HCT116 (cell line): Measurements from ENCODE around the gene TVP23A. TPM values are rescaled to one million over a fixed set of nuclear protein-coding genes. Genes with fewer than 3 reads are reported as not detected.
A peak's percentile ranks its signal among the peaks of the same experiment; 100 is the strongest.

Source experiments
- ATAC-seq: fragments of 200-7000 bp; cut with Tn5 transposase; 2 replicates; pipeline ENCODE4 v1.9.1; 2020; ENCODE audit warnings: mild to moderate bottlenecking, moderate library complexity
- BruUV-seq: library from RNA; stranded (reverse); fragments of 400-500 nt; replicated peaks from 2 replicates; lab custom pipeline; 2021; lab: Mats Ljungman, UMichigan
- CTCF ChIA-PET: fragments of 300-600 bp; sonication (Branson Sonifier 250); formaldehyde crosslinking; loops from one replicate; lab custom pipeline; 2021; ENCODE audit warnings: antibody characterized with exemption; lab: Charles Lee
- POLR2A ChIA-PET: fragments of 300-600, 350-600 bp; sonication (Branson Sonifier 250); formaldehyde crosslinking; loops from one replicate; lab custom pipeline; 2021; ENCODE audit warnings: antibody characterized with exemption; lab: Charles Lee
- RAD21 ChIA-PET, 2 experiments: fragments of 300-600 bp; sonication (Branson Sonifier 250); formaldehyde crosslinking; loops; one replicate each; lab custom pipeline; 2023; ENCODE audit warnings: low total read pairs in 2 of 2; ENCODE audit not compliant: uncharacterized antibody in 2 of 2, unreplicated experiment in 2 of 2, low non-redundant PET in 1 of 2; lab: Charles Lee
- DNase-seq: peaks from one replicate; pipeline ENCODE4 v3.0.0-alpha.2; 2010; ENCODE audit warnings: low read depth, low spot score
- H2AFZ ChIP-seq: fragments of 200-600 bp; shearing (Covaris generic), sonication (generic); 2 replicates; pipeline ENCODE4 v1.6.1; 2017; ENCODE audit warnings: low read depth, mixed run types, mixed read lengths, antibody characterized with exemption, low read length; ENCODE audit not compliant: poor library complexity, severe bottlenecking
- H3K27ac ChIP-seq: 2 replicates; pipeline ENCODE4 v1.5.1; 2012; ENCODE audit warnings: low read depth, low read length
- H3K27me3 ChIP-seq: fragments of 200-600 bp; sonication (generic); 2 replicates; pipeline ENCODE4 v1.6.1; 2016; ENCODE audit warnings: mixed run types, low read length, mixed read lengths; ENCODE audit not compliant: insufficient read depth
- H3K36me3 ChIP-seq, 2 experiments: fragments of 200-500 bp in 1 of 2; fragments of 200-600 bp in 1 of 2; sonication (Bioruptor generic) in 1 of 2; sonication (generic) in 1 of 2; 2 replicates each; pipeline versions ENCODE4 v1.5.1 to v1.6.1; 2014 to 2016; ENCODE audit warnings: low read length in 2 of 2, inconsistent platforms in 1 of 2, mixed read lengths in 1 of 2, mixed run types in 1 of 2; ENCODE audit not compliant: insufficient read depth in 2 of 2, control insufficient read depth in 1 of 2
- H3K4me1 ChIP-seq, 2 experiments: fragments of 200-600 bp in 1 of 2; sonication (generic) in 1 of 2; 2 replicates each; pipeline versions ENCODE4 v1.5.1 to v1.6.1; 2012 to 2017; ENCODE audit warnings: low read length in 2 of 2, inconsistent platforms in 1 of 2, mild to moderate bottlenecking in 1 of 2, mixed read lengths in 1 of 2, mixed run types in 1 of 2, moderate library complexity in 1 of 2; ENCODE audit not compliant: insufficient read depth in 2 of 2, control insufficient read depth in 1 of 2
- H3K4me2 ChIP-seq: fragments of 200-600 bp; sonication (generic); 2 replicates; pipeline ENCODE4 v1.6.1; 2017; ENCODE audit warnings: mixed run types, low read length, mixed read lengths
- H3K4me3 ChIP-seq, 2 experiments: fragments of 200-600 bp in 1 of 2; sonication (generic) in 1 of 2; replicated peaks in 1 of 2; 2 replicates each; pipeline ENCODE4 v1.5.1; 2011 to 2016; ENCODE audit warnings: low read length in 2 of 2, control low read depth in 1 of 2, low read depth in 1 of 2, mild to moderate bottlenecking in 1 of 2, mixed read lengths in 1 of 2, mixed run types in 1 of 2
- H3K79me2 ChIP-seq: fragments of 200-600 bp; sonication (generic); 2 replicates; pipeline ENCODE4 v1.6.1; 2017; ENCODE audit warnings: mild to moderate bottlenecking, mixed run types, low read length, moderate library complexity, mixed read lengths; ENCODE audit not compliant: insufficient read depth
- H3K9ac ChIP-seq: fragments of 200-600 bp; sonication (generic); 2 replicates; pipeline ENCODE4 v1.6.1; 2016; ENCODE audit warnings: low read length, mixed read lengths
- H3K9me2 ChIP-seq: fragments of 200-600 bp; sonication (generic), shearing (Covaris generic); 2 replicates; pipeline ENCODE4 v1.6.1; 2017; ENCODE audit warnings: mixed run types, mild to moderate bottlenecking, moderate library complexity; ENCODE audit not compliant: insufficient read depth
- H3K9me3 ChIP-seq, 2 experiments: fragments of 200-500 bp in 1 of 2; fragments of 200-600 bp in 1 of 2; sonication (Bioruptor generic) in 1 of 2; sonication (generic) in 1 of 2; 2 replicates each; pipeline ENCODE4 v1.6.1; 2014 to 2017; ENCODE audit warnings: low read length in 2 of 2, mixed read lengths in 2 of 2, inconsistent platforms in 1 of 2, low read depth in 1 of 2, mild to moderate bottlenecking in 1 of 2, mixed run types in 1 of 2, moderate library complexity in 1 of 2; ENCODE audit not compliant: control insufficient read depth in 1 of 2, insufficient read depth in 1 of 2
- H4K20me1 ChIP-seq: fragments of 200-600 bp; sonication (generic), shearing (Covaris generic); 2 replicates; pipeline ENCODE4 v1.6.1; 2017; ENCODE audit warnings: mixed run types, mild to moderate bottlenecking, moderate library complexity; ENCODE audit not compliant: insufficient read depth
- ATF3 ChIP-seq: IDR thresholded peaks from 2 replicates; pipeline ENCODE4 v1.6.1; 2012
- CBX3 ChIP-seq: IDR thresholded peaks from 2 replicates; pipeline ENCODE4 v1.6.1; 2012; ENCODE audit warnings: low read depth
- CEBPB ChIP-seq: IDR thresholded peaks from 2 replicates; pipeline ENCODE4 v1.6.1; 2012; ENCODE audit warnings: low read depth
- CTCF ChIP-seq, 3 experiments: fragments of 200-600 bp in 1 of 3; sonication (generic) in 1 of 3; IDR thresholded peaks in 2 of 3; conservative IDR thresholded peaks in 1 of 3; 2 replicates each; pipeline ENCODE4 v1.5.1; 2012 to 2017; ENCODE audit warnings: low read depth in 2 of 3, low read length in 2 of 3, antibody characterized with exemption in 1 of 3, borderline replicate concordance in 1 of 3, control low read depth in 1 of 3, mild to moderate bottlenecking in 1 of 3, mixed read lengths in 1 of 3, mixed run types in 1 of 3, moderate library complexity in 1 of 3; ENCODE audit not compliant: insufficient read depth in 1 of 3
- EGR1 ChIP-seq: IDR thresholded peaks from 2 replicates; pipeline ENCODE4 v1.6.1; 2012; ENCODE audit warnings: low read depth
- ELF1 ChIP-seq: IDR thresholded peaks from 2 replicates; pipeline ENCODE4 v1.6.1; 2012; ENCODE audit warnings: low read depth, borderline replicate concordance
- EZH2 ChIP-seq: fragments of 200-600 bp; sonication (generic); IDR thresholded peaks from 2 replicates; pipeline ENCODE4 v1.6.1; 2017; ENCODE audit warnings: antibody characterized with exemption, mixed run types
- EZH2phosphoT487 ChIP-seq: fragments of 200-600 bp; IDR thresholded peaks from 2 replicates; pipeline ENCODE4 v1.6.1; 2018; ENCODE audit warnings: antibody characterized with exemption, borderline replicate concordance
- FOSL1 ChIP-seq: IDR thresholded peaks from 2 replicates; pipeline ENCODE4 v1.6.1; 2012; ENCODE audit warnings: low read depth
- JUND ChIP-seq: IDR thresholded peaks from 2 replicates; pipeline ENCODE4 v1.6.1; 2012
- MAX ChIP-seq: IDR thresholded peaks from 2 replicates; pipeline ENCODE4 v1.6.1; 2012
- POLR2A ChIP-seq: IDR thresholded peaks from 2 replicates; pipeline ENCODE4 v1.7.0; 2011; ENCODE audit warnings: borderline replicate concordance; ENCODE audit not compliant: insufficient read depth, insufficient read length; ENCODE audit errors: extremely low read depth
- POLR2AphosphoS5 ChIP-seq: IDR thresholded peaks from 2 replicates; pipeline ENCODE4 v1.6.1; 2011; ENCODE audit warnings: mild to moderate bottlenecking, low read depth, low read length, moderate library complexity
- RAD21 ChIP-seq: IDR thresholded peaks from 2 replicates; pipeline ENCODE4 v1.6.1; 2012; ENCODE audit warnings: low read depth, mild to moderate bottlenecking
- SIN3A ChIP-seq: IDR thresholded peaks from 2 replicates; pipeline ENCODE4 v1.6.1; 2012; ENCODE audit warnings: low read depth
- SRF ChIP-seq: IDR thresholded peaks from 2 replicates; pipeline ENCODE4 v1.6.1; 2012; ENCODE audit warnings: low read depth
- TCF7L2 ChIP-seq: IDR thresholded peaks from 2 replicates; pipeline ENCODE4 v1.7.0; 2011; ENCODE audit warnings: borderline replicate concordance, inconsistent platforms; ENCODE audit not compliant: insufficient read depth, insufficient read length; ENCODE audit errors: extremely low read depth
- ZBTB33 ChIP-seq: IDR thresholded peaks from 2 replicates; pipeline ENCODE4 v1.6.1; 2011; ENCODE audit warnings: mild to moderate bottlenecking, low read length, moderate library complexity; ENCODE audit not compliant: insufficient replicate concordance; ENCODE audit errors: extremely low read depth
- ZNF274 ChIP-seq: fragments of 200-500 bp; sonication (Bioruptor generic); IDR thresholded peaks from 2 replicates; pipeline ENCODE4 v1.6.1; 2014; ENCODE audit warnings: mild to moderate bottlenecking, low read depth, low read length, inconsistent platforms
- intact Hi-C: fragments of 100-400 bp; cut with micrococcal nuclease; formaldehyde crosslinking; loops from 2 replicates; pipeline ENCODE4 v1.10.0; 2022
- total RNA-seq: library from RNA; stranded (reverse); gene quantifications from one replicate; pipeline ENCODE4 v1.2.1, GENCODE V29; 2021; ENCODE audit not compliant: unreplicated experiment

The TVP23A gene
- total RNA-seq, 1 experiment from 2014 or later: not detected

- TF ChIP-seq ZNF274 (no peak), TCF7L2 (peak; percentile 28), EZH2 (no peak), EZH2phosphoT487 (no peak)
These were observed 74.8 kb downstream of the TVP23A start, which contains the start of gene NUBP1 (continued) for GRCh38 chr16:10743610-10744369.

- H3K9ac ChIP-seq: peak overlapping the region; percentile 83
- H4K20me1 ChIP-seq: no peaks in the 10 kb centered on the region
- no TSS peak for BruUV-seq
- peak overlapping the region; percentile 36 for H2AFZ ChIP-seq
- no peaks in the 10 kb centered on the region for H3K79me2 ChIP-seq
- H3K27me3 ChIP-seq: no peaks in the 10 kb centered on the region
- no peak for ATAC-seq
- H3K4me3 ChIP-seq: peak overlapping the region; percentile 56 to 68
- TF ChIP-seq MAX: no peak
- TF ChIP-seq EZH2phosphoT487: no peak
- TF ChIP-seq POLR2A: no peak
- TF ChIP-seq FOSL1: no peak
- TF ChIP-seq ATF3: no peak
- no peak for TF ChIP-seq CTCF (IDR thresholded peaks at IDR 0.05 in 2 of 3, conservative IDR thresholded peaks at IDR 0.05 in 1 of 3; ENCODE audit: borderline replicate concordance in 1 of 3, insufficient read depth in 1 of 3, low read depth in 2 of 3, low read length in 2 of 3)
- TF ChIP-seq EGR1: no peak
- TF ChIP-seq POLR2AphosphoS5: no peak
- TF ChIP-seq SRF: no peak
- TF ChIP-seq CBX3: no peak
- TF ChIP-seq ZBTB33: no peak
- no peak for TF ChIP-seq EZH2
- no peak for TF ChIP-seq RAD21
- no peak for TF ChIP-seq SIN3A
- TF ChIP-seq ELF1: no peak
- TF ChIP-seq JUND: no peak
- TF ChIP-seq TCF7L2: no peak
- TF ChIP-seq ZNF274: no peak
- no peak for TF ChIP-seq CEBPB
- TF ChIP-seq, all 23 proteins: peak for 0
- no peak for DNase-seq
- no peaks in the 10 kb centered on the region for H3K9me2 ChIP-seq
- peaks cover 20 to 43% of the 10 kb centered on the region in 2 experiments for H3K4me1 ChIP-seq
- intact Hi-C loops: loop anchor here (5.0 kb wide), 1 partner anchor 134 kb away; the partner anchor contains the start of gene CIITA
- H3K36me3 ChIP-seq: no peaks in the 10 kb centered on the region
- H3K4me2 ChIP-seq: peak overlapping the region; percentile 96
- CTCF ChIA-PET: interaction anchor here (0.7 to 1.9 kb wide), 3 partner anchors 12 to 228 kb away, joined by 5 to 19 read pairs (median 5); no protein-coding TSS in a partner anchor
- POLR2A ChIA-PET: interaction anchor here (0.7 to 1.4 kb wide), 2 partner anchors 10 to 190 kb away, joined by 4 read pairs; no protein-coding TSS in a partner anchor
- RAD21 ChIA-PET: no interaction called here
- H3K27ac ChIP-seq: peak overlapping the region; percentile 85
- no peaks in the 10 kb centered on the region for H3K9me3 ChIP-seq
These were observed 75.4 kb downstream of the TVP23A start for GRCh38 chr16:10743227-10743609.
